Measurements from ENCODE around the gene CCDC191. TPM values are rescaled to one million over a fixed set of nuclear protein-coding genes. Genes with fewer than 3 reads are reported as not detected.

Gene CCDC191
- total RNA-seq, 4 donors from 2014 or later: 5.7 to 27.7 (median 11.7) TPM

GRCh38 chr3:114092151-114093015, 36.1 kb upstream of the CCDC191 start:
- H3K36me3 ChIP-seq: peaks cover 0 to 6% (median 0%) of the 10 kb centered on the region in 4 donors
- in situ Hi-C loops (cut with MboI; ENCODE audit: low pct_ligation_motif_present in 1 of 4, low pct_unique_long_range_greater_than_20kb in 1 of 4, low sequenced_read_pairs in 3 of 4): no loop called here
- no peak for TF ChIP-seq POLR2A (IDR thresholded peaks at IDR 0.05)
- no peak for TF ChIP-seq POLR2AphosphoS5 (IDR thresholded peaks at IDR 0.05)
- no peak for TF ChIP-seq EP300 (IDR thresholded peaks at IDR 0.05; ENCODE audit: low read depth)
- TF ChIP-seq CTCF (IDR thresholded peaks at IDR 0.05): no peak
- intact Hi-C loops (cut with DNase I; ENCODE audit: low total_unique reads): no loop called here
- no peak overlapping the region for H3K4me3 ChIP-seq
- no peak overlapping the region for H3K27ac ChIP-seq
- H3K4me1 ChIP-seq: no peaks in the 10 kb centered on the region
- H3K9me3 ChIP-seq: no peaks in the 10 kb centered on the region
- 56 to 62% methylated on average over 6 to 13 of the region's 13 CpGs for WGBS, 2 donors (ENCODE audit: low coverage in 1 of 2)
- H3K27me3 ChIP-seq: no peaks in the 10 kb centered on the region
- no peak for DNase-seq

- H3K27ac ChIP-seq: no peak overlapping the region
- no peaks in the 10 kb centered on the region for H3K9me3 ChIP-seq
- H3K4me3 ChIP-seq: no peak overlapping the region
- H3K4me1 ChIP-seq: no peaks in the 10 kb centered on the region
- DNase-seq: no peak
- H3K36me3 ChIP-seq: peaks cover 0 to 19% (median 6%) of the 10 kb centered on the region in 4 donors
- TF ChIP-seq EP300 (IDR thresholded peaks at IDR 0.05; ENCODE audit: low read depth): no peak
- no peak for TF ChIP-seq POLR2A (IDR thresholded peaks at IDR 0.05)
- no peak for TF ChIP-seq POLR2AphosphoS5 (IDR thresholded peaks at IDR 0.05)
- TF ChIP-seq CTCF (IDR thresholded peaks at IDR 0.05): no peak
- in situ Hi-C loops (cut with MboI; ENCODE audit: low pct_ligation_motif_present in 1 of 4, low pct_unique_long_range_greater_than_20kb in 1 of 4, low sequenced_read_pairs in 3 of 4): no loop called here
- no peaks in the 10 kb centered on the region for H3K27me3 ChIP-seq
- intact Hi-C loops (cut with DNase I; ENCODE audit: low total_unique reads): no loop called here
Measured at GRCh38 chr3:114089675-114090074, 33.3 kb upstream of the CCDC191 start.

- no peak overlapping the region for H3K27ac ChIP-seq
- H3K4me3 ChIP-seq: no peak overlapping the region
- H3K4me1 ChIP-seq: no peaks in the 10 kb centered on the region
- in situ Hi-C loops (cut with MboI; ENCODE audit: low pct_ligation_motif_present in 1 of 4, low pct_unique_long_range_greater_than_20kb in 1 of 4, low sequenced_read_pairs in 3 of 4) (no loop called here), intact Hi-C loops (cut with DNase I; ENCODE audit: low total_unique reads) (no loop called here)
- peaks cover 0 to 34% (median 10%) of the 10 kb centered on the region in 4 donors for H3K36me3 ChIP-seq
- H3K27me3 ChIP-seq: no peaks in the 10 kb centered on the region
- no peak for DNase-seq
- H3K9me3 ChIP-seq: no peaks in the 10 kb centered on the region
- 95% methylated on average over 2 of the region's 2 CpGs; no CpG with 5 or more reads in 1 of the 2 donors for WGBS, 2 donors (ENCODE audit: low coverage in 1 of 2)
- TF ChIP-seq POLR2A (IDR thresholded peaks at IDR 0.05) (no peak), EP300 (IDR thresholded peaks at IDR 0.05; ENCODE audit: low read depth) (no peak), POLR2AphosphoS5 (IDR thresholded peaks at IDR 0.05) (no peak)
Measured at GRCh38 chr3:114086356-114086755, 30.0 kb upstream of the CCDC191 start.

GRCh38 chr3:114083112-114083511, 26.8 kb upstream of the CCDC191 start:
- TF ChIP-seq CTCF (IDR thresholded peaks at IDR 0.05): no peak
- in situ Hi-C loops (cut with MboI; ENCODE audit: low pct_ligation_motif_present in 1 of 4, low pct_unique_long_range_greater_than_20kb in 1 of 4, low sequenced_read_pairs in 3 of 4) (no loop called here), intact Hi-C loops (cut with DNase I; ENCODE audit: low total_unique reads) (no loop called here)

More at GRCh38 chr3:114083112-114083511, 26.8 kb upstream of the CCDC191 start:
- Histone ChIP-seq H3K27ac (no peak overlapping the region), H3K36me3 (peaks cover 0 to 48% (median 10%) of the 10 kb centered on the region in 4 donors), H3K4me3 (no peak overlapping the region), H3K9me3 (no peaks in the 10 kb centered on the region), H3K27me3 (no peaks in the 10 kb centered on the region), H3K4me1 (no peaks in the 10 kb centered on the region)
- no peak for DNase-seq
- 88 to 96% methylated on average over 1 to 2 of the region's 2 CpGs for WGBS, 2 donors (ENCODE audit: low coverage in 1 of 2)
